Body of pancreas (tissue), 4 donors: ENCODE measurements around the gene GFOD1. TPM values are rescaled to one million over a fixed set of nuclear protein-coding genes. Genes with fewer than 3 reads are reported as not detected.

Experiments
- ATAC-seq: fragments of 150-250 bp; one replicate; pipeline ENCODE4 v1.9.1; 2016
- DNase-seq, 4 donors: peaks; one replicate each; pipeline ENCODE4 v3.0.0-alpha.2; 2019
- H3K27ac ChIP-seq, 4 donors: fragments of 200-600 bp; sonication (generic); 1 replicate in 3 of 4; 2 replicates in 1 of 4; pipeline versions ENCODE4 v1.5.1 to v1.6.1; 2016 to 2019; ENCODE audit warnings: mild to moderate bottlenecking in 1 of 4, mixed read lengths in 1 of 4, moderate library complexity in 1 of 4
- H3K27me3 ChIP-seq, 2 donors: fragments of 200-600 bp; sonication (generic); one replicate each; pipeline ENCODE4 v1.6.0; 2016; ENCODE audit warnings: mild to moderate bottlenecking in 1 of 2
- H3K36me3 ChIP-seq, 2 donors: fragments of 200-600 bp; sonication (generic); replicated peaks in 1 of 2; 2 replicates each; pipeline ENCODE4 v1.5.1; 2016; ENCODE audit warnings: low read depth in 2 of 2; ENCODE audit not compliant: insufficient read depth in 1 of 2
- H3K4me1 ChIP-seq: fragments of 200-600 bp; sonication (generic); one replicate; pipeline ENCODE4 v1.6.0; 2016
- H3K4me3 ChIP-seq, 2 donors: fragments of 200-600 bp; sonication (generic); 1 replicate in 1 of 2; 2 replicates in 1 of 2; pipeline ENCODE4 v1.5.1; 2016 to 2019
- H3K9me3 ChIP-seq, 3 donors: fragments of 200-600 bp; sonication (generic); 1 replicate in 2 of 3; 2 replicates in 1 of 3; pipeline ENCODE4 v1.5.1; 2016
- CTCF ChIP-seq, 7 experiments: fragments of 450-650 bp in 4 of 7; fragments of 200-600 bp in 3 of 7; sonication (generic) in 3 of 7; IDR thresholded peaks; one replicate each; pipeline ENCODE4 v1.5.1; 2016 to 2019; ENCODE audit warnings: antibody characterized with exemption in 7 of 7
- POLR2A ChIP-seq, 3 donors: fragments of 450-650 bp; IDR thresholded peaks; one replicate each; pipeline ENCODE4 v1.6.1; 2016; ENCODE audit warnings: antibody characterized with exemption in 3 of 3, mild to moderate bottlenecking in 2 of 3
- WGBS, 2 donors: methylation state at CpG; one replicate each; pipeline ENCODE4 v1.1.5; 2017; 5-methylcytosine and 5-hydroxymethylcytosine counted together
- intact Hi-C: fragments of 100-400 bp; cut with DNase I; formaldehyde crosslinking; loops from one replicate; pipeline ENCODE4 v1.15.1; 2023
- total RNA-seq, 2 donors: library from RNA; depleted of rRNA; stranded (reverse); fragments of >200 nt; gene quantifications; one replicate each; pipeline ENCODE4 v1.1.0, GENCODE V29; 2016

The GFOD1 gene
- total RNA-seq, 2 donors from 2014 or later, result 4.3 to 5.2 TPM

GRCh38 chr6:13402711-13403110, 84.7 kb downstream of the GFOD1 start:
- intact Hi-C loops, result no loop called here
- no peak for ATAC-seq
- TF ChIP-seq CTCF (IDR thresholded peaks at IDR 0.05) (no peak), POLR2A (IDR thresholded peaks at IDR 0.05) (no peak)
- 64 to 68% methylated on average over 3 of the region's 3 CpGs for WGBS, 2 donors
- Histone ChIP-seq H3K9me3 (no peaks in the 10 kb centered on the region), H3K27ac (no peak overlapping the region), H3K27me3 (no peaks in the 10 kb centered on the region), H3K36me3 (no peaks in the 10 kb centered on the region), H3K4me1 (no peaks in the 10 kb centered on the region), H3K4me3 (no peak overlapping the region)
- no peak for DNase-seq

- intact Hi-C loops, result no loop called here
- Histone ChIP-seq H3K27ac (no peak overlapping the region), H3K4me3 (no peak overlapping the region), H3K4me1 (peaks cover 14% of the 10 kb centered on the region), H3K27me3 (no peaks in the 10 kb centered on the region), H3K36me3 (no peaks in the 10 kb centered on the region), H3K9me3 (no peaks in the 10 kb centered on the region)
- ATAC-seq (no peak), DNase-seq (no peak)
- TF ChIP-seq POLR2A (IDR thresholded peaks at IDR 0.05) (no peak), CTCF (IDR thresholded peaks at IDR 0.05) (no peak)
- 95 to 96% methylated on average over 3 of the region's 3 CpGs for WGBS, 2 donors
Measured at GRCh38 chr6:13400772-13401171, 86.6 kb downstream of the GFOD1 start.

GRCh38 chr6:13398421-13398994, 88.9 kb downstream of the GFOD1 start:
- H3K36me3 ChIP-seq, result no peaks in the 10 kb centered on the region
- peaks cover 27% of the 10 kb centered on the region for H3K4me1 ChIP-seq
- ATAC-seq, result no peak
- intact Hi-C loops, result no loop called here
- TF ChIP-seq POLR2A (IDR thresholded peaks at IDR 0.05) (no peak), CTCF (IDR thresholded peaks at IDR 0.05) (no peak)
- H3K4me3 ChIP-seq, result no peak overlapping the region
- DNase-seq, result no peak
- no peaks in the 10 kb centered on the region for H3K9me3 ChIP-seq
- 76 to 82% methylated on average over 9 of the region's 9 CpGs for WGBS, 2 donors
- no peak overlapping the region for H3K27ac ChIP-seq
- H3K27me3 ChIP-seq, result no peaks in the 10 kb centered on the region

- intact Hi-C loops, result no loop called here
- H3K9me3 ChIP-seq, result no peaks in the 10 kb centered on the region
- ATAC-seq (no peak), DNase-seq (no peak)
- no peaks in the 10 kb centered on the region for H3K27me3 ChIP-seq
- H3K27ac ChIP-seq, result no peak overlapping the region
- 67 to 75% methylated on average over 6 of the region's 6 CpGs for WGBS, 2 donors
- no peak overlapping the region for H3K4me3 ChIP-seq
- H3K4me1 ChIP-seq, result peaks cover 27% of the 10 kb centered on the region
- H3K36me3 ChIP-seq, result no peaks in the 10 kb centered on the region
- no peak for TF ChIP-seq POLR2A (IDR thresholded peaks at IDR 0.05)
- no peak for TF ChIP-seq CTCF (IDR thresholded peaks at IDR 0.05)
Measured at GRCh38 chr6:13398069-13398381, 89.4 kb downstream of the GFOD1 start.

GRCh38 chr6:13397359-13398068, 89.9 kb downstream of the GFOD1 start:
- intact Hi-C loops, result no loop called here

More at GRCh38 chr6:13397359-13398068, 89.9 kb downstream of the GFOD1 start:
- Histone ChIP-seq H3K9me3 (no peaks in the 10 kb centered on the region), H3K4me1 (peaks cover 27% of the 10 kb centered on the region), H3K27ac (no peak overlapping the region), H3K36me3 (no peaks in the 10 kb centered on the region), H3K4me3 (no peak overlapping the region), H3K27me3 (no peaks in the 10 kb centered on the region)
- no peak for ATAC-seq
- WGBS, 2 donors, result 59 to 76% methylated on average over 9 of the region's 9 CpGs
- no peak for TF ChIP-seq POLR2A (IDR thresholded peaks at IDR 0.05)
- DNase-seq, result no peak
